A549 (cell line): ENCODE measurements around the gene CPB1.

Source experiments
- CTCF ChIP-seq: fragments of >200 bp; sonication (Bioruptor Twin); formaldehyde crosslinking; IDR thresholded peaks from 3 replicates; pipeline ENCODE4 v1.5.1; 2016
- EP300 ChIP-seq, 2 experiments: fragments of >200 bp; sonication (Bioruptor Twin); formaldehyde crosslinking; IDR thresholded peaks; 2 replicates in 1 of 2; 3 replicates in 1 of 2; pipeline ENCODE4 v1.6.1; 2016 to 2017
- ESRRA ChIP-seq: fragments of 150-350 bp; IDR thresholded peaks from 2 replicates; pipeline ENCODE4 v1.6.1; 2014; ENCODE audit warnings: mild to moderate bottlenecking, low read length, borderline replicate concordance
- HDAC2 ChIP-seq: fragments of 200-600 bp; sonication (generic); IDR thresholded peaks from 2 replicates; pipeline ENCODE4 v1.6.1; 2016
- MAZ ChIP-seq: fragments of 150-350 bp; IDR thresholded peaks from 2 replicates; pipeline ENCODE4 v1.6.1; 2014; ENCODE audit warnings: antibody characterized with exemption, low read depth, low read length, borderline replicate concordance
- POLR2A ChIP-seq: IDR thresholded peaks from 2 replicates; pipeline ENCODE4 v1.6.1; 2012; ENCODE audit warnings: mild to moderate bottlenecking, low read length
- RCOR1 ChIP-seq: fragments of 150-350 bp; IDR thresholded peaks from 2 replicates; pipeline ENCODE4 v1.6.1; 2014; ENCODE audit warnings: antibody characterized with exemption, low read length, low read depth
- REST ChIP-seq: fragments of 200-600 bp; sonication (generic); IDR thresholded peaks from 2 replicates; pipeline ENCODE4 v1.6.1; 2016; ENCODE audit warnings: antibody characterized with exemption, mild to moderate bottlenecking, moderate library complexity
- TP53 ChIP-seq: fragments of 250-450 bp; sonication (Bioruptor Pico); IDR thresholded peaks from 2 replicates; pipeline ENCODE4 v1.5.0; 2021; ENCODE audit warnings: mild to moderate bottlenecking, moderate library complexity
- USF2 ChIP-seq: fragments of 450-650 bp; IDR thresholded peaks from 2 replicates; pipeline ENCODE4 v1.6.1; 2014; ENCODE audit warnings: antibody characterized with exemption
- ZC3H11A ChIP-seq: fragments of 450-650 bp; IDR thresholded peaks from 2 replicates; pipeline ENCODE4 v1.6.1; 2014; ENCODE audit warnings: antibody characterized with exemption, mild to moderate bottlenecking

- TF ChIP-seq POLR2A (no peak), CTCF (no peak), USF2 (no peak), REST (no peak), MAZ (no peak), TP53 (CRISPR knock-in tag) (no peak), HDAC2 (no peak), EP300 (IDR thresholded peaks at IDR 0.05) (no peak), RCOR1 (no peak), ESRRA (no peak), ZC3H11A (no peak)
Measured at GRCh38 chr3:148848410-148848809, 20.8 kb downstream of the CPB1 start.
